Endothelial cell of umbilical vein (primary cell): ENCODE data around the gene SHISA5.

Experiments used
- EZH2 ChIP-seq: IDR thresholded peaks from 2 replicates; pipeline ENCODE4 v1.6.1; 2012; ENCODE audit warnings: borderline replicate concordance, low read depth, mild to moderate bottlenecking, moderate library complexity, low read length, inconsistent platforms; ENCODE audit not compliant: severe bottlenecking
- FOS ChIP-seq: IDR thresholded peaks from 2 replicates; pipeline ENCODE4 v1.6.1; 2011; ENCODE audit warnings: mild to moderate bottlenecking, low read length, moderate library complexity, borderline replicate concordance; ENCODE audit not compliant: insufficient read depth
- GATA2 ChIP-seq: IDR thresholded peaks from 2 replicates; pipeline ENCODE4 v1.7.0; 2011; ENCODE audit warnings: low read depth, mild to moderate bottlenecking, moderate library complexity, mixed read lengths, low read length; ENCODE audit not compliant: insufficient read length, insufficient read depth
- JUN ChIP-seq: IDR thresholded peaks from 2 replicates; pipeline ENCODE4 v1.6.1; 2011; ENCODE audit warnings: borderline replicate concordance, low read depth; ENCODE audit not compliant: insufficient read length, insufficient read depth
- MYC ChIP-seq: IDR thresholded peaks from one replicate; pipeline ENCODE4 v1.6.1; 2011; ENCODE audit warnings: mild to moderate bottlenecking, low read depth, low read length
- POLR2A ChIP-seq: IDR thresholded peaks from 2 replicates; pipeline ENCODE4 v1.6.1; 2012; ENCODE audit warnings: low read depth, mild to moderate bottlenecking, control low read depth, low read length
- POLR2AphosphoS5 ChIP-seq: IDR thresholded peaks from 2 replicates; pipeline ENCODE4 v1.6.1; 2012; ENCODE audit warnings: low read depth, mild to moderate bottlenecking, control low read depth, low read length, moderate library complexity; ENCODE audit not compliant: insufficient read depth
- TF ChIP-seq, protein P1 (sequence below): IDR thresholded peaks from 2 replicates; pipeline ENCODE4 v1.6.1; 2011; ENCODE audit not compliant: insufficient read depth, insufficient read length
- TF ChIP-seq, protein P2 (sequence below), 2 donors: IDR thresholded peaks; 1 replicate in 1 of 2; 2 replicates in 1 of 2; pipeline ENCODE4 v1.5.1; 2011; ENCODE audit warnings: low read length in 2 of 2, mild to moderate bottlenecking in 2 of 2, moderate library complexity in 2 of 2, control low read depth in 1 of 2, inconsistent platforms in 1 of 2, low read depth in 1 of 2; ENCODE audit not compliant: insufficient read depth in 1 of 2; ENCODE audit errors: extremely low read depth in 1 of 2

DNA sequence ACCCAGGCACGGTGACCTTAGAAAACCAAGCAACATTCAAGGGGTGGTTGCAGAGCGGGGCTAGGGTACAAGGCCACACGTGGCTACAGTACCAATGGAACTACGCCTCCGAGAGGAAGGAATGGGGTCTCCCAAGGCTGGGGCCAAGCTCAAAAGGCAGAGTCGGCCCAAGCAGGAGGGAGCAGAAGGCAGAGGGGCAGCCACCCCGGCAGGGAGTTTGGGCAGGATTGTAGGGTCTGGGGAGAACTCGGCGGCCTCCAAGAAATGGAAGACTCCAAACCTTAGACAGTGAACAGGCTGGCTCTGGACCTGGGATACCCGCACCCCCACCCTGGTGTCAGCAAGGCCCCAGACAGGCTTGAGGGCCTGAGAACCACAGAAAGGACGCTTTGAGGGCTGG, 28.8 kb downstream of the SHISA5 start:
- TF ChIP-seq, protein P1, sequence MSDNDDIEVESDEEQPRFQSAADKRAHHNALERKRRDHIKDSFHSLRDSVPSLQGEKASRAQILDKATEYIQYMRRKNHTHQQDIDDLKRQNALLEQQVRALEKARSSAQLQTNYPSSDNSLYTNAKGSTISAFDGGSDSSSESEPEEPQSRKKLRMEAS: no peak
- TF ChIP-seq, protein P2, sequence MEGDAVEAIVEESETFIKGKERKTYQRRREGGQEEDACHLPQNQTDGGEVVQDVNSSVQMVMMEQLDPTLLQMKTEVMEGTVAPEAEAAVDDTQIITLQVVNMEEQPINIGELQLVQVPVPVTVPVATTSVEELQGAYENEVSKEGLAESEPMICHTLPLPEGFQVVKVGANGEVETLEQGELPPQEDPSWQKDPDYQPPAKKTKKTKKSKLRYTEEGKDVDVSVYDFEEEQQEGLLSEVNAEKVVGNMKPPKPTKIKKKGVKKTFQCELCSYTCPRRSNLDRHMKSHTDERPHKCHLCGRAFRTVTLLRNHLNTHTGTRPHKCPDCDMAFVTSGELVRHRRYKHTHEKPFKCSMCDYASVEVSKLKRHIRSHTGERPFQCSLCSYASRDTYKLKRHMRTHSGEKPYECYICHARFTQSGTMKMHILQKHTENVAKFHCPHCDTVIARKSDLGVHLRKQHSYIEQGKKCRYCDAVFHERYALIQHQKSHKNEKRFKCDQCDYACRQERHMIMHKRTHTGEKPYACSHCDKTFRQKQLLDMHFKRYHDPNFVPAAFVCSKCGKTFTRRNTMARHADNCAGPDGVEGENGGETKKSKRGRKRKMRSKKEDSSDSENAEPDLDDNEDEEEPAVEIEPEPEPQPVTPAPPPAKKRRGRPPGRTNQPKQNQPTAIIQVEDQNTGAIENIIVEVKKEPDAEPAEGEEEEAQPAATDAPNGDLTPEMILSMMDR (IDR thresholded peaks at IDR 0.05; ENCODE audit: extremely low read depth in 1 of 2, insufficient read depth in 1 of 2, low read depth in 1 of 2, low read length in 2 of 2): no peak
- no peak for TF ChIP-seq POLR2AphosphoS5
- no peak for TF ChIP-seq POLR2A
- no peak for TF ChIP-seq EZH2
- no peak for TF ChIP-seq MYC
- no peak for TF ChIP-seq JUN
- no peak for TF ChIP-seq GATA2
- no peak for TF ChIP-seq FOS
